H1 (cell line): ENCODE measurements around the gene TRIM28. TPM values are rescaled to one million over a fixed set of nuclear protein-coding genes. Genes with fewer than 3 reads are reported as not detected.
A peak's percentile ranks its signal among the peaks of the same experiment; 100 is the strongest.

Experiments used
- CTCF ChIA-PET: fragments of 300-600 bp; sonication (Branson Sonifier 250); formaldehyde crosslinking; loops from one replicate; lab custom pipeline; 2021; ENCODE audit not compliant: partially characterized antibody; lab: Charles Lee
- POLR2A ChIA-PET: fragments of 300-600 bp; sonication (Branson Sonifier 250); formaldehyde crosslinking; loops from one replicate; lab custom pipeline; 2021; ENCODE audit warnings: inconsistent platforms; ENCODE audit not compliant: partially characterized antibody; lab: Charles Lee
- DNase-seq, 2 experiments: peaks; one replicate each; pipeline versions ENCODE4 v3.0.0 to v3.0.0-alpha.2; 2010 to 2022; ENCODE audit warnings: low spot score in 2 of 2, low read depth in 1 of 2, mixed read lengths in 1 of 2
- FAIRE-seq: peaks from 2 replicates; lab custom pipeline; 2011; peaks lifted over from hg19 to GRCh38; lab: Jason Lieb, UNC
- H2AFZ ChIP-seq: 2 replicates; pipeline ENCODE4 v1.8.1; 2012; ENCODE audit warnings: low read length, inconsistent platforms
- H2AK5ac ChIP-seq: 2 replicates; pipeline ENCODE4 v1.6.1; 2013; ENCODE audit warnings: low read depth, low read length
- H2BK120ac ChIP-seq: replicated peaks from 2 replicates; pipeline ENCODE3; 2013; ENCODE audit warnings: low read depth, low read length, inconsistent platforms
- H2BK12ac ChIP-seq: 2 replicates; pipeline ENCODE4 v1.6.1; 2013; ENCODE audit warnings: low read depth, low read length
- H2BK15ac ChIP-seq: 2 replicates; pipeline ENCODE4 v1.6.1; 2013; ENCODE audit warnings: low read length
- H2BK20ac ChIP-seq: 2 replicates; pipeline ENCODE4 v1.6.1; 2013; ENCODE audit warnings: low read length
- H2BK5ac ChIP-seq: 2 replicates; pipeline ENCODE4 v1.6.1; 2013; ENCODE audit warnings: low read depth, low read length
- H3K14ac ChIP-seq: 2 replicates; pipeline ENCODE4 v1.6.1; 2013; ENCODE audit warnings: inconsistent platforms; ENCODE audit not compliant: insufficient read length
- H3K18ac ChIP-seq: 2 replicates; pipeline ENCODE4 v1.6.1; 2013; ENCODE audit warnings: low read length; ENCODE audit errors: extremely low read depth
- H3K23ac ChIP-seq: 2 replicates; pipeline ENCODE4 v1.6.1; 2013; ENCODE audit warnings: inconsistent platforms; ENCODE audit not compliant: insufficient read length
- H3K23me2 ChIP-seq: 2 replicates; pipeline ENCODE4 v1.6.1; 2013; ENCODE audit warnings: low read depth, low read length
- H3K27ac ChIP-seq: 2 replicates; pipeline ENCODE4 v1.6.1; 2011; ENCODE audit warnings: low read depth, low read length, inconsistent platforms
- H3K27me3 ChIP-seq, 4 experiments: replicated peaks in 1 of 4; 1 replicate in 1 of 4; 2 replicates in 3 of 4; pipeline versions ENCODE4 v1.6.1 to v1.8.1; 2011 to 2013; ENCODE audit warnings: low read length in 3 of 4, mild to moderate bottlenecking in 3 of 4, inconsistent platforms in 2 of 4, mixed read lengths in 2 of 4, moderate library complexity in 1 of 4; ENCODE audit not compliant: control insufficient read depth in 3 of 4, insufficient read depth in 3 of 4; ENCODE audit errors: extremely low read depth in 1 of 4
- H3K36me3 ChIP-seq, 4 experiments: 2 replicates each; pipeline versions ENCODE4 v1.6.1 to v1.8.1; 2011 to 2013; ENCODE audit warnings: mild to moderate bottlenecking in 4 of 4, low read length in 3 of 4, moderate library complexity in 2 of 4, control low read depth in 1 of 4, inconsistent platforms in 1 of 4; ENCODE audit not compliant: insufficient read depth in 4 of 4, control insufficient read depth in 2 of 4
- H3K4ac ChIP-seq: replicated peaks from 2 replicates; pipeline ENCODE3; 2013; ENCODE audit warnings: low read length, low read depth, mixed read lengths, inconsistent platforms; ENCODE audit not compliant: insufficient read length
- H3K4me1 ChIP-seq, 4 experiments: replicated peaks in 1 of 4; 1 replicate in 1 of 4; 2 replicates in 3 of 4; pipeline versions ENCODE4 v1.6.1 to v1.8.1; 2011 to 2013; ENCODE audit warnings: low read length in 3 of 4, inconsistent platforms in 2 of 4, mixed read lengths in 1 of 4; ENCODE audit not compliant: insufficient read depth in 4 of 4, control insufficient read depth in 3 of 4
- H3K4me2 ChIP-seq, 2 experiments: 2 replicates each; pipeline versions ENCODE4 v1.6.1 to v1.8.1; 2011 to 2013; ENCODE audit warnings: low read depth in 2 of 2, low read length in 2 of 2, control low read depth in 1 of 2, inconsistent platforms in 1 of 2, mild to moderate bottlenecking in 1 of 2; ENCODE audit not compliant: insufficient read depth in 1 of 2
- H3K4me3 ChIP-seq, 4 experiments: fragments of 200-600, 300-600 bp in 1 of 4; sonication (generic), shearing (Covaris generic), sonication (Bioruptor Twin) in 1 of 4; 2 replicates each; pipeline versions ENCODE4 v1.5.1 to v1.8.1; 2011 to 2016; ENCODE audit warnings: low read length in 4 of 4, low read depth in 3 of 4, control low read depth in 2 of 4, inconsistent platforms in 2 of 4, mild to moderate bottlenecking in 2 of 4, mixed read lengths in 1 of 4, moderate library complexity in 1 of 4; ENCODE audit not compliant: insufficient read depth in 2 of 4; ENCODE audit errors: extremely low read depth in 1 of 4
- H3K56ac ChIP-seq: replicated peaks from 2 replicates; pipeline ENCODE3; 2013; ENCODE audit warnings: low read depth, mild to moderate bottlenecking, mixed read lengths, low read length, inconsistent platforms; ENCODE audit not compliant: insufficient read length
- H3K79me1 ChIP-seq: 2 replicates; pipeline ENCODE4 v1.6.1; 2013; ENCODE audit warnings: low read depth, low read length, control low read depth
- H3K79me2 ChIP-seq, 2 experiments: 2 replicates each; pipeline versions ENCODE4 v1.6.1 to v1.8.1; 2012 to 2013; ENCODE audit warnings: low read length in 2 of 2, mild to moderate bottlenecking in 2 of 2, inconsistent platforms in 1 of 2; ENCODE audit not compliant: insufficient read depth in 2 of 2, control insufficient read depth in 1 of 2
- H3K9ac ChIP-seq, 4 experiments: replicated peaks in 1 of 4; 1 replicate in 1 of 4; 2 replicates in 3 of 4; pipeline versions ENCODE4 v1.6.1 to v1.8.1; 2011 to 2013; ENCODE audit warnings: low read depth in 3 of 4, low read length in 3 of 4, control low read depth in 2 of 4, mild to moderate bottlenecking in 2 of 4, moderate library complexity in 2 of 4, inconsistent platforms in 1 of 4; ENCODE audit errors: extremely low read depth in 1 of 4
- H3K9me3 ChIP-seq, 2 experiments: 2 replicates each; pipeline versions ENCODE4 v1.6.1 to v1.8.1; 2012 to 2013; ENCODE audit warnings: mild to moderate bottlenecking in 2 of 2, moderate library complexity in 2 of 2, control low read depth in 1 of 2, inconsistent platforms in 1 of 2, low read depth in 1 of 2, low read length in 1 of 2, mixed read lengths in 1 of 2; ENCODE audit not compliant: insufficient read depth in 2 of 2
- H4K20me1 ChIP-seq, 2 experiments: replicated peaks in 1 of 2; 2 replicates each; pipeline versions ENCODE3 to v1.8.1; 2011 to 2013; ENCODE audit warnings: inconsistent platforms in 2 of 2, low read length in 2 of 2, mild to moderate bottlenecking in 1 of 2; ENCODE audit not compliant: insufficient read depth in 2 of 2, control insufficient read depth in 1 of 2
- H4K5ac ChIP-seq: 2 replicates; pipeline ENCODE4 v1.6.1; 2013; ENCODE audit warnings: low read length, low read depth, mixed read lengths, inconsistent platforms; ENCODE audit not compliant: insufficient read length
- H4K8ac ChIP-seq: 2 replicates; pipeline ENCODE4 v1.8.0; 2013; ENCODE audit warnings: mild to moderate bottlenecking, moderate library complexity, low read length, inconsistent platforms; ENCODE audit not compliant: insufficient read depth; ENCODE audit errors: extremely low read depth
- H4K91ac ChIP-seq: replicated peaks from 2 replicates; pipeline ENCODE3; 2013; ENCODE audit warnings: low read length, mixed read lengths, inconsistent platforms; ENCODE audit not compliant: insufficient read length
- WGBS, 2 experiments: shearing (Covaris generic) in 1 of 2; methylation state at CpG; one replicate each; pipeline versions ENCODE4 v1.1.6 to v1.1.7; 2013 to 2015; ENCODE audit warnings: low lambda C conversion rate in 2 of 2, mixed read lengths in 2 of 2, inconsistent platforms in 1 of 2, low coverage in 1 of 2, missing lambda C conversion rate in 1 of 2; ENCODE audit not compliant: insufficient replicate concordance in 2 of 2, insufficient coverage in 1 of 2, insufficient read length in 1 of 2; ENCODE audit errors: extremely low coverage in 1 of 2, missing lambda C conversion rate in 1 of 2; 5-methylcytosine and 5-hydroxymethylcytosine counted together
- polyA plus RNA-seq, 7 experiments: library from polyadenylated mRNA; depleted of rRNA in 3 of 7; stranded (reverse) in 5 of 7; unstranded in 2 of 7; fragments of >200 nt in 5 of 7; fragments of 200-250 nt in 2 of 7; gene quantifications; 1 replicate in 5 of 7; 2 replicates in 1 of 7; 4 replicates in 1 of 7; pipeline versions ENCODE4 v1.2.1 to v1.2.3, GENCODE V29; 2011 to 2013; ENCODE audit warnings: missing spikeins in 2 of 7, mixed read lengths in 2 of 7
- total RNA-seq: library from RNA; stranded (reverse); fragmentation: NEBNext Ultra II Directional; extraction: Animal tissue kit (Norgen Biotek cat#: 25700); gene quantifications from 2 replicates; pipeline ENCODE4 v1.2.1, GENCODE V29; 2021

The TRIM28 gene
- total and polyA plus RNA-seq, 2 of the 8 experiments (the other 6 are each of a cell fraction or from before 2014, with no cell fraction given): 1,433 to 1,442 TPM

DNA sequence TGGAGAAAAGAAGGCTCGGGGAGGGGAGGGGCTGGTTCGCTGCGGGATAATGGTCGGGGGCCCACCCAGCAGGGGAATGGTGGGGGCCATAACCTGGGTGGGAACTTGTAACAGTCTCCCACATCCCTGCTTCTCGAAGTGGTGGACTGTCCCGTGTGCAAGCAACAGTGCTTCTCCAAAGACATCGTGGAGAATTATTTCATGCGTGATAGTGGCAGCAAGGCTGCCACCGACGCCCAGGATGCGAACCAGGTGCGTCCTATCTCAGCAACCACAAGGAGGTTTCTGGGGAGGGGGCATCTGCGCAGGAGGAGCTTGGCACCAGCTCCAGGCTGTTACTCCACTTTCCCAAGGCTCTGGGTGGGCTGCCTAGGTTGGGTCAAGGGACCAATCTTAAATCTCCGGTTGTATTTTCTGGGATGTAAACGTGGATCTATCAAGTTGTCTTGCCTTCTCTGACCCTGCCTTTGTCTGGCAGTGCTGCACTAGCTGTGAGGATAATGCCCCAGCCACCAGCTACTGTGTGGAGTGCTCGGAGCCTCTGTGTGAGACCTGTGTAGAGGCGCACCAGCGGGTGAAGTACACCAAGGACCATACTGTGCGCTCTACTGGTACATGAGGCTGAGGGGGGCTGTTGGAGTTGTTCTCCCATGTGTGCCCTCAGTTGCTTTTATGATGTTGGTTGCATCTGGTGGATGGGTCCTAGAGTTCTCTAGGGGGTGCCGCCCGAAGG lies 1.6 kb downstream of the TRIM28 start:
- peak overlapping the region; percentile 73 for H3K56ac ChIP-seq
- peak overlapping the region; percentile 92 to 98 for H3K4me2 ChIP-seq
- no peak overlapping the region for H3K23ac ChIP-seq
- no peak overlapping the region for H3K4ac ChIP-seq
- no peak overlapping the region for H2AK5ac ChIP-seq
- no peak for DNase-seq
- H4K91ac ChIP-seq: no peak overlapping the region
- no peak overlapping the region for H4K5ac ChIP-seq
- POLR2A ChIA-PET: interaction anchor here (0.9 to 13.8 kb wide), 12 partner anchors 8 to 79 kb away, joined by 3 to 650 read pairs (median 9); partner anchors contain the start of genes CHMP2A, MZF1, SLC27A5 and UBE2M
- peaks cover 34 to 53% (median 45%) of the 10 kb centered on the region in 4 experiments for H3K36me3 ChIP-seq
- no peak overlapping the region for H2BK15ac ChIP-seq
- peaks cover 13% of the 10 kb centered on the region for H3K23me2 ChIP-seq
- peak overlapping the region; percentile 89 to 100 (median 94) for H3K4me3 ChIP-seq
- no peaks in the 10 kb centered on the region for H3K9me3 ChIP-seq
- peaks cover 0 to 15% (median 7%) of the 10 kb centered on the region in 4 experiments; a peak in 5 of 7 replicates for H3K27me3 ChIP-seq
- no peak overlapping the region for H3K14ac ChIP-seq
- no peak overlapping the region for H3K18ac ChIP-seq
- peak overlapping the region; percentile 92 to 100 (median 95) for H3K9ac ChIP-seq
- peak overlapping the region; percentile 92; the same call in 1 of the 2 replicates for H3K27ac ChIP-seq
- no peak overlapping the region for H2BK5ac ChIP-seq
- no peak overlapping the region for H4K8ac ChIP-seq
- peaks cover 3 to 10% (median 5%) of the 10 kb centered on the region in 4 experiments; a peak in 6 of 7 replicates for H3K4me1 ChIP-seq
- H2BK20ac ChIP-seq: no peak overlapping the region
- CTCF ChIA-PET: interaction anchor here (1.9 to 3.6 kb wide), 2 partner anchors 9 to 26 kb away, joined by 9 to 21 read pairs; partner anchors contain the start of genes CHMP2A and ZBTB45
- H2BK120ac ChIP-seq: no peak overlapping the region
- H2BK12ac ChIP-seq: no peak overlapping the region
- peaks cover 39 to 52% of the 10 kb centered on the region in 2 experiments for H4K20me1 ChIP-seq
- 15% methylated on average over 20 of the region's 21 CpGs; no CpG with 5 or more reads in 1 of the 2 experiments for WGBS, 2 experiments
- no peak overlapping the region for H2AFZ ChIP-seq
- H3K79me1 ChIP-seq: peaks cover 13% of the 10 kb centered on the region
- H3K79me2 ChIP-seq: peaks cover 28 to 49% of the 10 kb centered on the region in 2 experiments
- no peak for FAIRE-seq
